H1 (cell line): Measurements from ENCODE around the gene YBX1. TPM values are rescaled to one million over a fixed set of nuclear protein-coding genes. Genes with fewer than 3 reads are reported as not detected.

Experiments used
- CTCF ChIA-PET: fragments of 300-600 bp; sonication (Branson Sonifier 250); formaldehyde crosslinking; loops from one replicate; lab custom pipeline; 2021; ENCODE audit not compliant: partially characterized antibody; lab: Charles Lee
- POLR2A ChIA-PET: fragments of 300-600 bp; sonication (Branson Sonifier 250); formaldehyde crosslinking; loops from one replicate; lab custom pipeline; 2021; ENCODE audit warnings: inconsistent platforms; ENCODE audit not compliant: partially characterized antibody; lab: Charles Lee
- DNase-seq, 2 experiments: peaks; one replicate each; pipeline versions ENCODE4 v3.0.0 to v3.0.0-alpha.2; 2010 to 2022; ENCODE audit warnings: low spot score in 2 of 2, low read depth in 1 of 2, mixed read lengths in 1 of 2
- FAIRE-seq: peaks from 2 replicates; lab custom pipeline; 2011; peaks lifted over from hg19 to GRCh38; lab: Jason Lieb, UNC
- H2AFZ ChIP-seq: 2 replicates; pipeline ENCODE4 v1.8.1; 2012; ENCODE audit warnings: low read length, inconsistent platforms
- H2AK5ac ChIP-seq: 2 replicates; pipeline ENCODE4 v1.6.1; 2013; ENCODE audit warnings: low read depth, low read length
- H2BK120ac ChIP-seq: replicated peaks from 2 replicates; pipeline ENCODE3; 2013; ENCODE audit warnings: low read depth, low read length, inconsistent platforms
- H2BK12ac ChIP-seq: 2 replicates; pipeline ENCODE4 v1.6.1; 2013; ENCODE audit warnings: low read depth, low read length
- H2BK15ac ChIP-seq: 2 replicates; pipeline ENCODE4 v1.6.1; 2013; ENCODE audit warnings: low read length
- H2BK20ac ChIP-seq: 2 replicates; pipeline ENCODE4 v1.6.1; 2013; ENCODE audit warnings: low read length
- H2BK5ac ChIP-seq: 2 replicates; pipeline ENCODE4 v1.6.1; 2013; ENCODE audit warnings: low read depth, low read length
- H3K14ac ChIP-seq: 2 replicates; pipeline ENCODE4 v1.6.1; 2013; ENCODE audit warnings: inconsistent platforms; ENCODE audit not compliant: insufficient read length
- H3K18ac ChIP-seq: 2 replicates; pipeline ENCODE4 v1.6.1; 2013; ENCODE audit warnings: low read length; ENCODE audit errors: extremely low read depth
- H3K23ac ChIP-seq: 2 replicates; pipeline ENCODE4 v1.6.1; 2013; ENCODE audit warnings: inconsistent platforms; ENCODE audit not compliant: insufficient read length
- H3K23me2 ChIP-seq: 2 replicates; pipeline ENCODE4 v1.6.1; 2013; ENCODE audit warnings: low read depth, low read length
- H3K27ac ChIP-seq: 2 replicates; pipeline ENCODE4 v1.6.1; 2011; ENCODE audit warnings: low read depth, low read length, inconsistent platforms
- H3K27me3 ChIP-seq, 4 experiments: replicated peaks in 1 of 4; 1 replicate in 1 of 4; 2 replicates in 3 of 4; pipeline versions ENCODE4 v1.6.1 to v1.8.1; 2011 to 2013; ENCODE audit warnings: low read length in 3 of 4, mild to moderate bottlenecking in 3 of 4, inconsistent platforms in 2 of 4, mixed read lengths in 2 of 4, moderate library complexity in 1 of 4; ENCODE audit not compliant: control insufficient read depth in 3 of 4, insufficient read depth in 3 of 4; ENCODE audit errors: extremely low read depth in 1 of 4
- H3K36me3 ChIP-seq, 4 experiments: 2 replicates each; pipeline versions ENCODE4 v1.6.1 to v1.8.1; 2011 to 2013; ENCODE audit warnings: mild to moderate bottlenecking in 4 of 4, low read length in 3 of 4, moderate library complexity in 2 of 4, control low read depth in 1 of 4, inconsistent platforms in 1 of 4; ENCODE audit not compliant: insufficient read depth in 4 of 4, control insufficient read depth in 2 of 4
- H3K4ac ChIP-seq: replicated peaks from 2 replicates; pipeline ENCODE3; 2013; ENCODE audit warnings: low read length, low read depth, mixed read lengths, inconsistent platforms; ENCODE audit not compliant: insufficient read length
- H3K4me1 ChIP-seq, 4 experiments: replicated peaks in 1 of 4; 1 replicate in 1 of 4; 2 replicates in 3 of 4; pipeline versions ENCODE4 v1.6.1 to v1.8.1; 2011 to 2013; ENCODE audit warnings: low read length in 3 of 4, inconsistent platforms in 2 of 4, mixed read lengths in 1 of 4; ENCODE audit not compliant: insufficient read depth in 4 of 4, control insufficient read depth in 3 of 4
- H3K4me2 ChIP-seq, 2 experiments: 2 replicates each; pipeline versions ENCODE4 v1.6.1 to v1.8.1; 2011 to 2013; ENCODE audit warnings: low read depth in 2 of 2, low read length in 2 of 2, control low read depth in 1 of 2, inconsistent platforms in 1 of 2, mild to moderate bottlenecking in 1 of 2; ENCODE audit not compliant: insufficient read depth in 1 of 2
- H3K4me3 ChIP-seq, 4 experiments: fragments of 200-600, 300-600 bp in 1 of 4; sonication (generic), shearing (Covaris generic), sonication (Bioruptor Twin) in 1 of 4; 2 replicates each; pipeline versions ENCODE4 v1.5.1 to v1.8.1; 2011 to 2016; ENCODE audit warnings: low read length in 4 of 4, low read depth in 3 of 4, control low read depth in 2 of 4, inconsistent platforms in 2 of 4, mild to moderate bottlenecking in 2 of 4, mixed read lengths in 1 of 4, moderate library complexity in 1 of 4; ENCODE audit not compliant: insufficient read depth in 2 of 4; ENCODE audit errors: extremely low read depth in 1 of 4
- H3K56ac ChIP-seq: replicated peaks from 2 replicates; pipeline ENCODE3; 2013; ENCODE audit warnings: low read depth, mild to moderate bottlenecking, mixed read lengths, low read length, inconsistent platforms; ENCODE audit not compliant: insufficient read length
- H3K79me1 ChIP-seq: 2 replicates; pipeline ENCODE4 v1.6.1; 2013; ENCODE audit warnings: low read depth, low read length, control low read depth
- H3K79me2 ChIP-seq, 2 experiments: 2 replicates each; pipeline versions ENCODE4 v1.6.1 to v1.8.1; 2012 to 2013; ENCODE audit warnings: low read length in 2 of 2, mild to moderate bottlenecking in 2 of 2, inconsistent platforms in 1 of 2; ENCODE audit not compliant: insufficient read depth in 2 of 2, control insufficient read depth in 1 of 2
- H3K9ac ChIP-seq, 4 experiments: replicated peaks in 1 of 4; 1 replicate in 1 of 4; 2 replicates in 3 of 4; pipeline versions ENCODE4 v1.6.1 to v1.8.1; 2011 to 2013; ENCODE audit warnings: low read depth in 3 of 4, low read length in 3 of 4, control low read depth in 2 of 4, mild to moderate bottlenecking in 2 of 4, moderate library complexity in 2 of 4, inconsistent platforms in 1 of 4; ENCODE audit errors: extremely low read depth in 1 of 4
- H3K9me3 ChIP-seq, 2 experiments: 2 replicates each; pipeline versions ENCODE4 v1.6.1 to v1.8.1; 2012 to 2013; ENCODE audit warnings: mild to moderate bottlenecking in 2 of 2, moderate library complexity in 2 of 2, control low read depth in 1 of 2, inconsistent platforms in 1 of 2, low read depth in 1 of 2, low read length in 1 of 2, mixed read lengths in 1 of 2; ENCODE audit not compliant: insufficient read depth in 2 of 2
- H4K20me1 ChIP-seq, 2 experiments: replicated peaks in 1 of 2; 2 replicates each; pipeline versions ENCODE3 to v1.8.1; 2011 to 2013; ENCODE audit warnings: inconsistent platforms in 2 of 2, low read length in 2 of 2, mild to moderate bottlenecking in 1 of 2; ENCODE audit not compliant: insufficient read depth in 2 of 2, control insufficient read depth in 1 of 2
- H4K5ac ChIP-seq: 2 replicates; pipeline ENCODE4 v1.6.1; 2013; ENCODE audit warnings: low read length, low read depth, mixed read lengths, inconsistent platforms; ENCODE audit not compliant: insufficient read length
- H4K8ac ChIP-seq: 2 replicates; pipeline ENCODE4 v1.8.0; 2013; ENCODE audit warnings: mild to moderate bottlenecking, moderate library complexity, low read length, inconsistent platforms; ENCODE audit not compliant: insufficient read depth; ENCODE audit errors: extremely low read depth
- H4K91ac ChIP-seq: replicated peaks from 2 replicates; pipeline ENCODE3; 2013; ENCODE audit warnings: low read length, mixed read lengths, inconsistent platforms; ENCODE audit not compliant: insufficient read length
- EP300 ChIP-seq, 2 experiments: IDR thresholded peaks; 1 replicate in 1 of 2; 2 replicates in 1 of 2; pipeline ENCODE4 v1.6.1; 2011 to 2012; ENCODE audit warnings: low read depth in 2 of 2, low read length in 2 of 2, mild to moderate bottlenecking in 2 of 2, borderline replicate concordance in 1 of 2, inconsistent platforms in 1 of 2, moderate library complexity in 1 of 2
- EZH2 ChIP-seq: fragments of 200-600 bp; sonication (generic); IDR thresholded peaks from 2 replicates; pipeline ENCODE4 v1.7.1; 2012; ENCODE audit warnings: low read depth, mild to moderate bottlenecking, moderate library complexity, low read length, inconsistent platforms; ENCODE audit not compliant: severe bottlenecking
- GTF2F1 ChIP-seq: IDR thresholded peaks from 2 replicates; pipeline ENCODE4 v1.6.1; 2012; ENCODE audit warnings: low read depth, low read length, improper control_type of control experiment, borderline replicate concordance
- JUN ChIP-seq: IDR thresholded peaks from 2 replicates; pipeline ENCODE4 v1.6.1; 2011; ENCODE audit warnings: low read depth, mild to moderate bottlenecking, improper control_type of control experiment, low read length
- NANOG ChIP-seq: IDR thresholded peaks from 2 replicates; pipeline ENCODE4 v1.6.1; 2011; ENCODE audit warnings: low read length, low read depth, mild to moderate bottlenecking, inconsistent platforms; ENCODE audit not compliant: insufficient read depth, poor library complexity, severe bottlenecking
- RNF2 ChIP-seq: fragments of 200-900, 300-1000 bp; sonication (generic); IDR thresholded peaks from 2 replicates; pipeline ENCODE4 v1.7.1; 2016; ENCODE audit warnings: borderline replicate concordance, low read depth, mild to moderate bottlenecking, antibody characterized with exemption, low read length; ENCODE audit not compliant: poor library complexity, severe bottlenecking; ENCODE audit errors: missing control alignments
- SIRT6 ChIP-seq: IDR thresholded peaks from one replicate; pipeline ENCODE4 v1.7.1; 2012; ENCODE audit warnings: low read length, inconsistent platforms
- SP1 ChIP-seq: IDR thresholded peaks from 2 replicates; pipeline ENCODE4 v1.6.1; 2011; ENCODE audit warnings: low read depth, low read length
- TBP ChIP-seq: IDR thresholded peaks from 2 replicates; pipeline ENCODE4 v1.6.1; 2011; ENCODE audit warnings: low read depth, low read length, improper control_type of control experiment
- WGBS, 2 experiments: shearing (Covaris generic) in 1 of 2; methylation state at CpG; one replicate each; pipeline versions ENCODE4 v1.1.6 to v1.1.7; 2013 to 2015; ENCODE audit warnings: low lambda C conversion rate in 2 of 2, mixed read lengths in 2 of 2, inconsistent platforms in 1 of 2, low coverage in 1 of 2, missing lambda C conversion rate in 1 of 2; ENCODE audit not compliant: insufficient replicate concordance in 2 of 2, insufficient coverage in 1 of 2, insufficient read length in 1 of 2; ENCODE audit errors: extremely low coverage in 1 of 2, missing lambda C conversion rate in 1 of 2; 5-methylcytosine and 5-hydroxymethylcytosine counted together
- polyA plus RNA-seq, 7 experiments: library from polyadenylated mRNA; depleted of rRNA in 3 of 7; stranded (reverse) in 5 of 7; unstranded in 2 of 7; fragments of >200 nt in 5 of 7; fragments of 200-250 nt in 2 of 7; gene quantifications; 1 replicate in 5 of 7; 2 replicates in 1 of 7; 4 replicates in 1 of 7; pipeline versions ENCODE4 v1.2.1 to v1.2.3, GENCODE V29; 2011 to 2013; ENCODE audit warnings: missing spikeins in 2 of 7, mixed read lengths in 2 of 7
- total RNA-seq: library from RNA; stranded (reverse); fragmentation: NEBNext Ultra II Directional; extraction: Animal tissue kit (Norgen Biotek cat#: 25700); gene quantifications from 2 replicates; pipeline ENCODE4 v1.2.1, GENCODE V29; 2021
- TF ChIP-seq, protein P1 (sequence below): IDR thresholded peaks from 2 replicates; pipeline ENCODE4 v1.6.1; 2012; ENCODE audit warnings: inconsistent platforms

YBX1 gene
- total and polyA plus RNA-seq, 2 of the 8 experiments (the other 6 are each of a cell fraction or from before 2014, with no cell fraction given) = 438 to 1,219 TPM

DNA sequence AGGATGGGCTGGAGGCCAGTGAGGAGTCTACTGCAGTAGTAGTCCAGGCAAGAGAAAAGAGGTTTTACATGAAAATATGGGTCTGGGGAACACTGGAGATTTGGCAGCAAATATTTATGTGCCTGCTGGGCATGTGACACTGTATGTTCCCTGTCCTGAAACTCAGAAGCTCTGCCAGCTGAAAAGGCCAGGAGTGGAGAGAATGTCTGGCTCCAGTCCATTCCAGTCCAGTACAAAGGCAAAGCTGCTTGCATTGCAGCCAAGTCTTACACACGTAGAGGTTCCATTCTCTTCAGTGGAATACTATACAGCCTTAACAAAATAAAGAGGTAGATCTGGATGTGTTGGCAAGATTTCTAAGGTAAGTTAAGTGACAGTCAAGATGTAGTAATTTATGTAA is 7.5 kb upstream of the YBX1 start:
- Histone ChIP-seq H3K27ac (no peak overlapping the region), H4K8ac (no peak overlapping the region), H3K9ac (no peak overlapping the region), H2BK12ac (no peak overlapping the region), H3K9me3 (no peaks in the 10 kb centered on the region), H2AK5ac (no peak overlapping the region), H4K91ac (no peak overlapping the region), H3K79me2 (no peaks in the 10 kb centered on the region), H4K5ac (no peak overlapping the region), H3K4ac (no peak overlapping the region), H3K18ac (no peak overlapping the region), H2AFZ (no peak overlapping the region), H2BK15ac (no peak overlapping the region), H3K27me3 (no peaks in the 10 kb centered on the region), H3K23me2 (no peaks in the 10 kb centered on the region), H2BK120ac (no peak overlapping the region), H4K20me1 (no peaks in the 10 kb centered on the region), H3K4me3 (no peak overlapping the region), H3K56ac (no peak overlapping the region), H3K4me2 (no peak overlapping the region), H3K23ac (no peak overlapping the region), H2BK20ac (no peak overlapping the region), H2BK5ac (no peak overlapping the region), H3K14ac (no peak overlapping the region), H3K36me3 (peaks cover 0 to 31% (median 7%) of the 10 kb centered on the region in 4 experiments; a peak in 5 of 8 replicates), H3K79me1 (no peaks in the 10 kb centered on the region), H3K4me1 (no peaks in the 10 kb centered on the region)
- CTCF ChIA-PET = interaction anchor here (1.2 kb wide), 3 partner anchors 12 to 75 kb away, joined by 3 to 4 read pairs (median 3); no protein-coding TSS in a partner anchor
- TF ChIP-seq EZH2 (no peak), SP1 (no peak), TBP (no peak), SIRT6 (no peak), EP300 (IDR thresholded peaks at IDR 0.05; ENCODE audit: borderline replicate concordance in 1 of 2, low read depth in 2 of 2, low read length in 2 of 2) (no peak), JUN (no peak), RNF2 (no peak), GTF2F1 (no peak), NANOG (no peak)
- TF ChIP-seq, protein P1, sequence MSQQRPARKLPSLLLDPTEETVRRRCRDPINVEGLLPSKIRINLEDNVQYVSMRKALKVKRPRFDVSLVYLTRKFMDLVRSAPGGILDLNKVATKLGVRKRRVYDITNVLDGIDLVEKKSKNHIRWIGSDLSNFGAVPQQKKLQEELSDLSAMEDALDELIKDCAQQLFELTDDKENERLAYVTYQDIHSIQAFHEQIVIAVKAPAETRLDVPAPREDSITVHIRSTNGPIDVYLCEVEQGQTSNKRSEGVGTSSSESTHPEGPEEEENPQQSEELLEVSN = no peak
- POLR2A ChIA-PET = interaction anchor here (0.7 to 1.7 kb wide), 3 partner anchors 9 to 21 kb away, joined by 3 to 4 read pairs (median 3); no protein-coding TSS in a partner anchor
- DNase-seq (no peak), FAIRE-seq (no peak)
- 89% methylated on average over 1 of the region's 1 CpG; no CpG with 5 or more reads in 1 of the 2 experiments for WGBS, 2 experiments
